GM12865 (cell line): Measurements from ENCODE around the gene MYT1.
"Not testable (repeated sequence)": the region's sequence is repeated elsewhere in the genome, so short reads cannot be mapped to it uniquely, and the experiment has no call there.

Source experiments
- DNase-seq: peaks from one replicate; pipeline ENCODE4 v3.0.0; 2010; ENCODE audit warnings: low read depth
- H3K4me3 ChIP-seq: 2 replicates; pipeline ENCODE4 v1.5.1; 2011; ENCODE audit warnings: mild to moderate bottlenecking, low read depth, low read length, control low read depth
- TF ChIP-seq, protein P1 (sequence below): IDR thresholded peaks from 2 replicates; pipeline ENCODE4 v1.5.1; 2011; ENCODE audit warnings: low read length, control low read depth, low read depth, inconsistent platforms; ENCODE audit not compliant: insufficient read depth; ENCODE audit errors: missing control alignments

Gene MYT1

DNA sequence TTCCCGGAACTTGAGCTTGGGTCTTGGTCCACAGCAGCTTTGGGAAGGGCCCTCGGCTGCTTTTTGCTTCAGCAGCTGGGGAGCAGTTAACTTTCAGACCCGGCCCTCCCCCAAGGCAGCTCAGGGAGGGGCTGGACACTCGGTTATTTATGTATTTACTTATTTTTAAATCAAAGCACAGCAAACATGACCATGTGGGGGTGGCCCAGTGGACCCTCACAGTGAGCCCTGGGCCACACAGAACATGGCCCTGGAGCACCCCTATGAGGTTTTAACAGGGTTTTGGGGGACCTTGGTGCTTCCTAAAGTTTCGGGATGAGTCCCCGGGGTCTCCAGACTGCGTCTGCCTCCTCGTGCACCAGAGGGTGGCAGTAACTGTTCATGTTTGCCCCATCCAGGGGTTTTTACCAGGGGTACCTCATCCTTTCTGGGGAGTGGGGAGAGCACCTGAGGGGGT is 30.3 kb upstream of the MYT1 start:
- H3K4me3 ChIP-seq = no peak overlapping the region
- peak; percentile 30 for DNase-seq
- TF ChIP-seq, protein P1, sequence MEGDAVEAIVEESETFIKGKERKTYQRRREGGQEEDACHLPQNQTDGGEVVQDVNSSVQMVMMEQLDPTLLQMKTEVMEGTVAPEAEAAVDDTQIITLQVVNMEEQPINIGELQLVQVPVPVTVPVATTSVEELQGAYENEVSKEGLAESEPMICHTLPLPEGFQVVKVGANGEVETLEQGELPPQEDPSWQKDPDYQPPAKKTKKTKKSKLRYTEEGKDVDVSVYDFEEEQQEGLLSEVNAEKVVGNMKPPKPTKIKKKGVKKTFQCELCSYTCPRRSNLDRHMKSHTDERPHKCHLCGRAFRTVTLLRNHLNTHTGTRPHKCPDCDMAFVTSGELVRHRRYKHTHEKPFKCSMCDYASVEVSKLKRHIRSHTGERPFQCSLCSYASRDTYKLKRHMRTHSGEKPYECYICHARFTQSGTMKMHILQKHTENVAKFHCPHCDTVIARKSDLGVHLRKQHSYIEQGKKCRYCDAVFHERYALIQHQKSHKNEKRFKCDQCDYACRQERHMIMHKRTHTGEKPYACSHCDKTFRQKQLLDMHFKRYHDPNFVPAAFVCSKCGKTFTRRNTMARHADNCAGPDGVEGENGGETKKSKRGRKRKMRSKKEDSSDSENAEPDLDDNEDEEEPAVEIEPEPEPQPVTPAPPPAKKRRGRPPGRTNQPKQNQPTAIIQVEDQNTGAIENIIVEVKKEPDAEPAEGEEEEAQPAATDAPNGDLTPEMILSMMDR = no peak

DNA sequence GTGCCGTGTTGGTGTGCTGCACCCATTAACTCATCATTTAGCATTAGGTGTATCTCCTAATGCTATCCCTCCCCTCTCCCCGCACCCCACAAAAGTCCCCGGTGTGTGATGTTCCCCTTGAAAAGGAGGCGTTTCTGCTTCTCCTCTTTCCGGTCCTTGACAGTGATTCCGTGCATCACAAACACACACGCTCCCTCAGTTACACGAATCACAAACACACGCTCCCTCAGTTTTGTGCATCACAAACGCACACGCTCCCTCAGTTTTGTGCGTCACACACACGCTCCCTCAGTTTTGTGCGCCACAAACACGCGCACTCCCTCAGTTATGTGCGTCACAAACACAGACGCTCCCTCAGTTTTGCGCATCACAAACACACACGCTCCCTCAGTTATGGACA is 29.5 kb upstream of the MYT1 start:
- H3K4me3 ChIP-seq, DNase-seq: not testable (repeated sequence)

DNA sequence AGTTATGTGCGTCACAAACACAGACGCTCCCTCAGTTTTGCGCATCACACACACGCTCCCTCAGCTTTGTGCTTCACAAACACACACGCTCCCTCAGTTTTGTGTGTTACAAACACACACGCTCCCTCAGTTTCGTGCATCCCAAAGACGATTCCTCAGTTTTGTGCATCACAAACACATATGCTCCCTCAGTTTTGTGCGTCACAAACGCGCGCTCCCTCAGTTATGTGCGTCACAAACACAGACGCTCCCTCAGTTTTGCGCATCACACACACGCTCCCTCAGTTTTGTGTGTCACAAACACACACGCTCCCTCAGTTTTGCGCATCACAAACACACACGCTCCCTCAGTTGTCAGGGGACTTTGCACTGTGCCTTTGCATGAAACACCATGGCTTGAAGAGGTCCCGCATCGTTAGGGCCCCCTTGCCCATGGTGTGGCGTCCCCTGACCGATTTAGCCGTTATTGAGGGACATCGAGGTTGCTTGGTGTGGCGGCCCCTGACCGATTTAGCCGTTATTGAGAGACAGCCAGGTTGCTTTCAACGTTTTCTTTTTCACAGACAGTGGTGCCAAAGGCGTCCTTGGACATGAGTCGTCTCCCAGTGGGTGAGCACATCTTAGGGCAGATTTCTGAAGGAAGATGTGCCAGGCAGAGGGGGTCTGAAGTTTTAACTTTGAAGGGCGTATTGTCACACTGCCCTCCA is 28.1 kb upstream of the MYT1 start:
- TF ChIP-seq, protein P1 = no peak
- H3K4me3 ChIP-seq = no peak overlapping the region
- no peak for DNase-seq

DNA sequence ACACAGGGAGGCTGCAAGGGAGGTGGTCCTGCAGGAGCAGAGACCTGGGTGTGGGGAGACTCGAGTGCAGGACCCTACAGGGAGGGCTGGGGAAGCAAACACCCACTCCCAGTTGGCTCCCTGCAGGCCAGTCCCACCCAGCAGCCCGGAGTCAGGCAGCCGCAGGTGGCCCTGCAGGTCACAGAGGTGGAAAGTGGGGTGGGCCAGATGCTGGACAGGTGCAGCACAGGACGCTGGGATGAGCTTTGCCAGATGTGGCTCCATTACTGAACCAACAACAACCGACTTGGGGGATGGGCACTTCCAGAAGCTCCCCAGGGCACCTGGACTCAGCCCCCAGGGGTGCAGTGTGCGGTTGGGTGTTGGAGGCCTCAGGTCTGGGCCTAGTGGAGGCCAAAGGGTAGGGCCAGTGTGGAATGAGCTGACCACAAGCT is 26.6 kb upstream of the MYT1 start:
- DNase-seq = no peak
- H3K4me3 ChIP-seq = no peak overlapping the region
- TF ChIP-seq, protein P1 = no peak

DNA sequence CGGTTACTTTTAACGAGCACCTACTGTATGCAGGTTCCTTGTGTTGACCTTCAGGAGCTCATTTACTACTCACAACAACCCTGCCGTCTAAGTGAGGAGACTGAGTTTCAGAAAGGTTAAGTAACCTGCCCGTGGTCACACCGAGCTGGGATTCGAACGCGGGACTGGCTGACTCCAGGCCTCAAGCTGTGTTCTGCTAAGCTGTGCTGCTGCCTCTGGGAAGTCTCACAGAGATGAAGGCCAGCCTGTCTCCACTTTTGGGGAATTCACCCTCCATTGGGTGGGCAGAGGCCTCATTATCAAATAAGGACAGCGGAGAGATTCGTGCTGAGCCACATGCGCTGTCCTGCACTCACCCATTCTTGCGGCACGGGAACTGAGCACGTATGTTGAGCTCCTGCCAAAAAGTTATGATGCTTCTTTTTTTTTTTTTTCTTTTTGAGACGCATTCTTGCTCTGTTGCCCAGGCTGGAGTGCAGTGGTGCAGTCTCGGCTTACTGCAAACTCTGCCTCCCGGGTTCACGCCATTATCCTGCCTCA is 25.9 kb upstream of the MYT1 start:
- no peak overlapping the region for H3K4me3 ChIP-seq
- TF ChIP-seq, protein P1 = no peak
- DNase-seq = no peak

DNA sequence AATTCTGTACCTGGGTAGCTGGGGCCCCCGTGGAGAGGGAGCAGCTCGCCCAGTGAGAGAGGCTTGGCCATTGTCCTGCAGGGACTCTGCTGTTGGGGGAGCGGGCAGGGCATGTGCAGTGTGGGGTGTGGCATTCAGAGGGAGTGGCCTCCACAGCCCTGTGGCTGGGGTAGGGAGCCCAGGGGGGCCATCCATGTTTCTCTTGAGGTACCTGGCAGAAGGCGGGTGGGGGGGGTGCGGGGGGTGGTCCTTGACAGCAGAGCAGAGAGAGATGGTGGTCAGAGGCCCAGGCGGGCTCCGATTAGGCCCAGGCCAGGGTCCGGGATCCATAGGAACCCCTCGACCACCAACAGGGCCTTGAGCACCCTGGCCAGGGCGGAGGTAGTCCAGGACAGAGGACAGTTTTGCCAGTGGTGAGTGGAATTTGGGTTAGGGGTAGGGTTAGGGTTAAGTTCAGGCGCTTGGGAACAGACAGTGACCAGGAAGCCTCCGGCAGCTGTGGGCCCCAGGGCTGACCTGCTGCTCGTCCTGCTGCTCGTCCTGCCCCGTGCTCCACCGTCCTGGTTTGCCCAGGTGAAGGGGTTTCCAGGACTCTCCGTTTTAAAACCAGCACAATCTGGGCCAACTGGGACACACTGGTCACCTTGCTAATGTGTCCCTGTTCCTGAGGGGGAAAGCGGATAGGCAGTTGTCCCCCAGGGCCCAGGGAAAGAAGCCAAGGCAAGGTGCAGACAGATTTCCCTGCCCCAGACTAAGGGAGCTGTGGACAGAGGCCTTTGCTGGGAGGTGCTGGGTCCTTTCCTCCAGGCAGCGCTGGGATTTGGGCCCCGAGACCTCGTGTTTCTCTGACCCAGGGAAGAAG is 24.8 kb upstream of the MYT1 start:
- TF ChIP-seq, protein P1 = no peak
- DNase-seq = no peak
- no peak overlapping the region for H3K4me3 ChIP-seq
